SK-N-SH treated with all-trans-retinoic acid at 6 μM for 48 hours (cell line): ENCODE measurements around the gene ADAMTS4.

Experiments used
- GLIS3 ChIP-seq: fragments of 250-450 bp; sonication (Bioruptor Pico); IDR thresholded peaks from 2 replicates; pipeline ENCODE4 v1.5.0; 2020; ENCODE audit warnings: mild to moderate bottlenecking, moderate library complexity
- ZFP30 ChIP-seq: fragments of 450-650 bp; formaldehyde crosslinking; IDR thresholded peaks from 2 replicates; pipeline ENCODE4 v1.5.0; 2022; ENCODE audit warnings: mild to moderate bottlenecking, moderate library complexity

DNA sequence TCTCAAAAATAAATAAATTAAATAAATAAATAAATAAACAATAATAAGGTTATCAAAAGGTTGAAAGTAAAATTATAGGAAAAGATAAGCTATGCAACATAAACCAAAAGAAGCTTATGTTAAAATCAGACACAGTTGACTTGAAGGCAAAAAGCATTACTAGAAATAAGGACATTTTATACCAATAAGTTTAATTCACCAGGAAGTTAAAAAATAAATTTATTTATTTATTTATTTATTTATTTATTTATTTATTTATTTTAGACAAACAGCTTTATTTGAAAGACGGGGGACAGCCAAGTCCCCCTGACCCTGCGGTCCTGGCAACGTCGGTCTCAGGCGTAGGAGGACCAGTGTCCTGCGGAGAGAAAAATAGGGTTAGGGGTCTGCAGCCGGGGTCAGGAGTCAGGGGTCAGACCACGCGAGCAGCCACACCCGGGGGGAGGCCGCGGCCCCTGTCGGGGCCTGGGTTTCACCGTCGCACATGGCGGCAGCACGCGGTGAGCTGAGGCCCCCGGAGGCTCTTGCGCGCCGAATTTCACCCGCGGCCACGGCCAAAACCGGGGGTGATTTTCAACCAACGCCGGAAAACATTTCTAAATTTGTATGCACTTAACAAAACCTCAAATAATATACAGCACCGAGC is 58.0 kb downstream of the ADAMTS4 start:
- TF ChIP-seq ZFP30 (CRISPR knock-in tag) (no peak), GLIS3 (CRISPR knock-in tag) (no peak)
